Measurements from ENCODE around the gene FAM193A.

GRCh38 chr4:2651546-2651945, 115.1 kb downstream of the FAM193A start:
- no peak for TF ChIP-seq PATZ1 (CRISPR knock-in tag; IDR thresholded peaks at IDR 0.05; ENCODE audit: borderline replicate concordance)
- no peak for TF ChIP-seq ZFP30 (CRISPR knock-in tag; IDR thresholded peaks at IDR 0.05)
- TF ChIP-seq ZFP3 (CRISPR knock-in tag; IDR thresholded peaks at IDR 0.05): no peak
- TF ChIP-seq GLIS3 (CRISPR knock-in tag; IDR thresholded peaks at IDR 0.05): no peak
